Stomach (tissue), 4 donors: ENCODE data around the gene FADS2.

Experiments used
- CTCF ChIP-seq, 7 experiments: fragments of 450-650 bp in 4 of 7; fragments of 200-600 bp in 3 of 7; sonication (generic) in 3 of 7; IDR thresholded peaks; one replicate each; pipeline ENCODE4 v1.5.1; 2016 to 2019; ENCODE audit warnings: antibody characterized with exemption in 7 of 7, control low read depth in 2 of 7, mild to moderate bottlenecking in 1 of 7
- POLR2A ChIP-seq, 4 donors: fragments of 450-650 bp; IDR thresholded peaks; one replicate each; pipeline ENCODE4 v1.6.1; 2016; ENCODE audit warnings: antibody characterized with exemption in 4 of 4, control low read depth in 2 of 4, mild to moderate bottlenecking in 1 of 4, moderate library complexity in 1 of 4
- POLR2AphosphoS5 ChIP-seq, 3 donors: sonication (generic); formaldehyde crosslinking; IDR thresholded peaks; one replicate each; pipeline ENCODE4 v1.6.1; 2016; ENCODE audit warnings: antibody characterized with exemption in 3 of 3

GRCh38 chr11:61895046-61895717 is 67.1 kb downstream of the FADS2 start:
- no peak for TF ChIP-seq CTCF (IDR thresholded peaks at IDR 0.05)
- no peak for TF ChIP-seq POLR2A (IDR thresholded peaks at IDR 0.05)
- no peak for TF ChIP-seq POLR2AphosphoS5 (IDR thresholded peaks at IDR 0.05)
